HEK293 (cell line): ENCODE measurements around the gene ISL2.
A peak's percentile ranks its signal among the peaks of the same experiment; 100 is the strongest.

ENCODE experiments used
- CTCF ChIA-PET: fragments of 350-600 bp; formaldehyde crosslinking; extraction: SDS; loops from one replicate; lab custom pipeline; 2021; ENCODE audit warnings: antibody characterized with exemption; lab: Yijun Ruan, JAX
- POLR2A ChIA-PET: fragments of 300-600 bp; formaldehyde crosslinking; extraction: SDS; loops from one replicate; lab custom pipeline; 2020; ENCODE audit warnings: antibody characterized with exemption, inconsistent platforms; lab: Yijun Ruan, JAX
- H3K27ac ChIP-seq: fragments of 200-500 bp; sonication (Bioruptor generic); 2 replicates; pipeline ENCODE4 v1.5.1; 2014; ENCODE audit warnings: low read depth, low read length, control low read depth, inconsistent platforms; ENCODE audit errors: extremely low read depth
- H3K36me3 ChIP-seq, 2 experiments: fragments of 200-500 bp in 1 of 2; sonication (Bioruptor generic) in 1 of 2; 1 replicate in 1 of 2; 2 replicates in 1 of 2; pipeline ENCODE4 v1.5.1; 2014 to 2017; ENCODE audit warnings: inconsistent platforms in 2 of 2, low read length in 2 of 2; ENCODE audit not compliant: control insufficient read depth in 2 of 2, insufficient read depth in 1 of 2
- H3K4me1 ChIP-seq: fragments of 200-500 bp; sonication (Bioruptor generic); 2 replicates; pipeline ENCODE4 v1.5.1; 2014; ENCODE audit warnings: mild to moderate bottlenecking, low read length, inconsistent platforms; ENCODE audit not compliant: control insufficient read depth, insufficient read depth
- H3K4me3 ChIP-seq: 2 replicates; pipeline ENCODE4 v1.5.1; 2011; ENCODE audit warnings: low read depth, mild to moderate bottlenecking, control low read depth, low read length, moderate library complexity
- H3K9me3 ChIP-seq: fragments of 200-500 bp; sonication (Bioruptor generic); 2 replicates; pipeline ENCODE4 v1.5.1; 2014; ENCODE audit warnings: low read depth, low read length, inconsistent platforms; ENCODE audit not compliant: control insufficient read depth, insufficient read depth
- KLF8 ChIP-seq: fragments of 450-650 bp; formaldehyde crosslinking; IDR thresholded peaks from 2 replicates; pipeline ENCODE4 v1.5.1; 2016; ENCODE audit warnings: missing biosample characterization, missing genetic modification characterization
- MYNN ChIP-seq: fragments of 450-650 bp; formaldehyde crosslinking; IDR thresholded peaks from 2 replicates; pipeline ENCODE4 v1.5.1; 2016; ENCODE audit warnings: missing biosample characterization, missing genetic modification characterization, borderline replicate concordance
- OVOL3 ChIP-seq: fragments of 450-650 bp; formaldehyde crosslinking; IDR thresholded peaks from 2 replicates; pipeline ENCODE4 v1.5.1; 2016; ENCODE audit warnings: missing biosample characterization, missing genetic modification characterization
- PRDM1 ChIP-seq: fragments of 450-650 bp; formaldehyde crosslinking; IDR thresholded peaks from 2 replicates; pipeline ENCODE4; 2016; ENCODE audit warnings: missing biosample characterization, missing genetic modification characterization
- REPIN1 ChIP-seq: fragments of 450-650 bp; formaldehyde crosslinking; IDR thresholded peaks from 2 replicates; pipeline ENCODE4 v1.5.1; 2017; ENCODE audit warnings: missing biosample characterization, missing genetic modification characterization, low read depth
- ZBTB8A ChIP-seq: fragments of 450-650 bp; formaldehyde crosslinking; IDR thresholded peaks from 2 replicates; pipeline ENCODE4 v1.5.1; 2016; ENCODE audit warnings: missing biosample characterization, missing genetic modification characterization
- ZIC2 ChIP-seq: fragments of 450-650 bp; formaldehyde crosslinking; IDR thresholded peaks from 2 replicates; pipeline ENCODE4 v1.5.1; 2016; ENCODE audit warnings: missing biosample characterization, missing genetic modification characterization
- ZNF121 ChIP-seq: fragments of 450-650 bp; formaldehyde crosslinking; IDR thresholded peaks from 2 replicates; pipeline ENCODE4 v1.5.1; 2016; ENCODE audit warnings: missing biosample characterization, missing genetic modification characterization
- ZNF311 ChIP-seq: fragments of 450-650 bp; formaldehyde crosslinking; IDR thresholded peaks from 2 replicates; pipeline ENCODE4 v1.5.1; 2017; ENCODE audit warnings: missing biosample characterization, missing genetic modification characterization, borderline replicate concordance
- ZNF335 ChIP-seq: fragments of 450-650 bp; formaldehyde crosslinking; conservative IDR thresholded peaks from 2 replicates; pipeline ENCODE4 v1.5.1; 2016; ENCODE audit warnings: missing biosample characterization, missing genetic modification characterization
- ZNF350 ChIP-seq: fragments of 450-650 bp; formaldehyde crosslinking; IDR thresholded peaks from 2 replicates; pipeline ENCODE4 v1.5.0; 2017; ENCODE audit warnings: missing biosample characterization, mild to moderate bottlenecking, missing genetic modification characterization
- ZNF426 ChIP-seq: fragments of 450-650 bp; formaldehyde crosslinking; IDR thresholded peaks from 2 replicates; pipeline ENCODE4 v1.5.1; 2017; ENCODE audit warnings: missing biosample characterization, missing genetic modification characterization, mild to moderate bottlenecking, inconsistent platforms, moderate library complexity
- ZNF433 ChIP-seq: fragments of 450-650 bp; formaldehyde crosslinking; IDR thresholded peaks from 2 replicates; pipeline ENCODE4 v1.5.1; 2016; ENCODE audit warnings: missing biosample characterization, missing genetic modification characterization, low read depth
- ZNF48 ChIP-seq: fragments of 450-650 bp; formaldehyde crosslinking; IDR thresholded peaks from 2 replicates; pipeline ENCODE4 v1.5.1; 2016; ENCODE audit warnings: missing biosample characterization, missing genetic modification characterization
- ZNF558 ChIP-seq: fragments of 450-650 bp; formaldehyde crosslinking; IDR thresholded peaks from 2 replicates; pipeline ENCODE4 v1.5.1; 2016; ENCODE audit warnings: missing biosample characterization, missing genetic modification characterization
- ZNF843 ChIP-seq: fragments of 450-650 bp; formaldehyde crosslinking; IDR thresholded peaks from 2 replicates; pipeline ENCODE4 v1.5.1; 2016; ENCODE audit warnings: missing biosample characterization, missing genetic modification characterization
- TF ChIP-seq, protein P1 (sequence below): fragments of 450-650 bp; formaldehyde crosslinking; IDR thresholded peaks from 2 replicates; pipeline ENCODE4 v1.5.1; 2016; ENCODE audit warnings: missing biosample characterization, missing genetic modification characterization
- TF ChIP-seq, protein P2 (sequence below): fragments of 450-650 bp; formaldehyde crosslinking; IDR thresholded peaks from 2 replicates; pipeline ENCODE4 v1.5.1; 2016; ENCODE audit warnings: missing biosample characterization, missing genetic modification characterization
- TF ChIP-seq, protein P3 (sequence below): fragments of 450-650 bp; formaldehyde crosslinking; IDR thresholded peaks from 2 replicates; pipeline ENCODE4 v1.5.1; 2016; ENCODE audit warnings: missing biosample characterization, missing genetic modification characterization, borderline replicate concordance

ISL2 gene

DNA sequence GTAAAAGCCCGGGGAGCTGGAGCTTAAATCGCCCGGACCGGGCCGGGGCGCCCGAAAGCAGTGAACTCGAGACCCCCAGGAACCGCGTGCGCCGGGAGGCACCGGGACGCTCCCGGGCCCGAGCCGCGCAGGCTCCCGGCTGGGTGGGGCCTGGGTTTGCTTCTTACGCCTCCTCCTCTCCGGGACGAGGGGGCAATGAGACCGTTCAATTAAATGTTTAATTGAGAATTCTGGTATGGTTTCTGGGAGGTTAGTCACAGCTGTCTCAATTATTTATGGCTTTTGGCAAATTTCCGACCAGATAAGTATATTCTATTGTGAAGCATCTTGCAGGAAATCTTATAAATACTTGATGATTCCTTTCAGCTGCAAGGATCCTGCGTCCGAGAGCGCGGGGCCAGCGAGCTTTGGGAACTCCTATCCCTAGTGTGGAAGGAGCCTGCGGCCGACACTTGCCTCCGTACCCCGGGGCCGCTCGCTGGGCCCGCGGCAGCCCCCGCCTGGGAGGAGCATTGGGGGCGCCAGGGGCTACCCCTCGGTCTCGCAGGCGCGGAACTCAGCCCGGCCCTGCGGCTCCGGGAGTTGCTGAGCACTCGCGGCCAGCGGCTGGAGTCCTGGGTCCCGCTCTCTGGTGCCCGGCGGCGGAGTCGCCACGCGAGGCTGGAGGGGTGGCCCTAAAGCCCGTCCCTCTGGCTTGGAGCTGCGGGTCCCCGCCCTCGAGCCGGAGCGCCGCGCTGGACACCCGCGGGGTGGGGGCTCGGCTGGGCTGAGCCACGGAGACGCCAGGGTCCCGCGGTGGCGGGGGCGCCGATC, 10.3 kb downstream of the ISL2 start (continued):
- TF ChIP-seq ZIC2 (tag by site-specific recombination) (peak; percentile 42), KLF8 (tag by site-specific recombination) (peak; percentile 41; the same call in 1 of the 2 replicates), ZNF350 (tag by site-specific recombination) (no peak), ZBTB8A (tag by site-specific recombination) (peak; percentile 60)

DNA sequence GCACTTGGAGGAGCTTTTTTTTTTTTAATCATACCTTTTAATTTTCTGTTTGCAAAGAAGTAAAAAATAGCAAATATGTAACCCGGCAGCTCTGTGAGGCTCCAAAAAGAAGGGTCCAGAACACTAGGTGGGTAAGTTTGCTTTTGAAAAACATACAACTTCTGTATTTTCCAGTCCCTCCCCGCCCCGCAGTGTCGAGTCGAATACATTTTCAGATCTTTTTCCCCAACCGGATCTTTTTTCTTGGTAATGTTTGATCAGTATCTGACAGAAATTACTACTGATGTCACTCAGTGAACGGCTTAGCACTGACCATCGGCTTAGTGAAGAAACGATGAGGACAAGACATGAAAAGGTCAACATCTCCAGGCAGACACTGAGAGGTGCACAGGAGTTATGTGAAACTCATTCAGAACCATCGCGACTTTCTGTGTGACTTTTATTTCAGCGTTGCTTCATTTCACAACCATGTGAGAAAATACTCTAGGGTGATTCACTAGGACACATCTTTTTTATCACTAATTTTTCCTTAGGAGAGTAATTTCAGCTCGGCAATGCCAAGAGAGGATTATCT, 11.0 kb downstream of the ISL2 start:
- POLR2A ChIA-PET: interaction anchor here (0.6 to 6.2 kb wide), 5 partner anchors 11 to 641 kb away, joined by 3 to 134 read pairs (median 5); partner anchors contain the start of gene ISL2
- Histone ChIP-seq H3K4me1 (peaks cover 39% of the 10 kb centered on the region), H3K9me3 (no peaks in the 10 kb centered on the region), H3K36me3 (peaks cover 0 to 8% of the 10 kb centered on the region in 2 experiments; a peak in 2 of 3 replicates), H3K27ac (peak overlapping the region; percentile 86; the same call in 1 of the 2 replicates)
- CTCF ChIA-PET: interaction anchor here (0.5 to 0.9 kb wide), 3 partner anchors 8 to 519 kb away, joined by 3 read pairs; no protein-coding TSS in a partner anchor
- TF ChIP-seq ZNF121 (no peak), MYNN (tag by site-specific recombination) (peak; percentile 63; the same call in 1 of the 2 replicates), ZNF335 (tag by site-specific recombination) (peak; percentile 38), PRDM1 (tag by site-specific recombination) (peak; percentile 34; the same call in 1 of the 2 replicates)
- TF ChIP-seq, all 188 proteins: peak for 3
- H3K4me3 ChIP-seq: peak overlapping the region; percentile 59

DNA sequence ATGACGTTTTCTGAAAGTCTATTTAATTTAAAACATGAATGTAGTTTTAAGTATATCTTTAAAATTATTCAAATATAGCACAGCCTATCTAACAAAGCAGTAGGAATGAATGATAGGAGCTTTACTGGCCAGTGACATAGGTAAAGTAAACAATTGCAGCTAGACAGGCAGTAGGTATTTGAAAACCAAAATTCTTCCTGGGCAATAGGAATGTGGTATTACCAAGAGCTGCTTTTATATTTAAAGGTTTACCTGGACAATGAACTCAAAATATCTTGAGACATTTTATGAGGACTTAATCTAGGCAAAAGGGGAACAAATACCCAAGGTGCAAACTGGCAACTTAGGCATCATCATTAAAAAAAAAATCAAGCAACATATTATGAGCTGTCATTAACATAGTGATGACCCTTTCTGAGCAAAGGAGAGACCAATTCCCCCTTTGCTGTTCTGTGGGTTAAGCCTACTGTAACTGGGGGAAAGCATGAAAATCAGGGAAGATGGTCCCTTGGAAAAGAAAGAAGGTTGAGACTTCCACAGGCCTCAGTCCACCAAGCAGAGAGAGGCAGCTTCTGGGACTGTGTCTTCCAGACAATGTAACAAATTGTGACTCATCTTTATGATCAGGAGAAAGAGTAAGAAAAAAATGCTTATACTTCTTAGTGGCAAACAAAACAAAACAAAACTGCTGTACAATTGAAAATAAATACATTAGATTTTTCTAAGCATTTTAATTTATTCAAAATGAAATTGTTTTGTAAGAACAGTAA, 12.9 kb downstream of the ISL2 start:
- Histone ChIP-seq H3K4me3 (no peak overlapping the region), H3K9me3 (no peaks in the 10 kb centered on the region), H3K27ac (no peak overlapping the region), H3K4me1 (peaks cover 27% of the 10 kb centered on the region), H3K36me3 (no peaks in the 10 kb centered on the region; a peak in 1 of 3 replicates)
- ChIA-PET CTCF (interaction anchor here (0.6 to 1.0 kb wide), 4 partner anchors 29 to 270 kb away, joined by 3 read pairs; no protein-coding TSS in a partner anchor), POLR2A (interaction anchor here (6.2 kb wide), 1 partner anchor 13 kb away, joined by 134 read pairs; the partner anchor contains the start of gene ISL2)
- TF ChIP-seq ZNF558 (tag by site-specific recombination) (no peak), REPIN1 (no peak), OVOL3 (tag by site-specific recombination) (no peak), ZNF433 (no peak), ZNF48 (tag by site-specific recombination) (no peak), ZNF311 (no peak), ZNF843 (tag by site-specific recombination) (no peak), ZNF426 (no peak)
- TF ChIP-seq, protein P1, sequence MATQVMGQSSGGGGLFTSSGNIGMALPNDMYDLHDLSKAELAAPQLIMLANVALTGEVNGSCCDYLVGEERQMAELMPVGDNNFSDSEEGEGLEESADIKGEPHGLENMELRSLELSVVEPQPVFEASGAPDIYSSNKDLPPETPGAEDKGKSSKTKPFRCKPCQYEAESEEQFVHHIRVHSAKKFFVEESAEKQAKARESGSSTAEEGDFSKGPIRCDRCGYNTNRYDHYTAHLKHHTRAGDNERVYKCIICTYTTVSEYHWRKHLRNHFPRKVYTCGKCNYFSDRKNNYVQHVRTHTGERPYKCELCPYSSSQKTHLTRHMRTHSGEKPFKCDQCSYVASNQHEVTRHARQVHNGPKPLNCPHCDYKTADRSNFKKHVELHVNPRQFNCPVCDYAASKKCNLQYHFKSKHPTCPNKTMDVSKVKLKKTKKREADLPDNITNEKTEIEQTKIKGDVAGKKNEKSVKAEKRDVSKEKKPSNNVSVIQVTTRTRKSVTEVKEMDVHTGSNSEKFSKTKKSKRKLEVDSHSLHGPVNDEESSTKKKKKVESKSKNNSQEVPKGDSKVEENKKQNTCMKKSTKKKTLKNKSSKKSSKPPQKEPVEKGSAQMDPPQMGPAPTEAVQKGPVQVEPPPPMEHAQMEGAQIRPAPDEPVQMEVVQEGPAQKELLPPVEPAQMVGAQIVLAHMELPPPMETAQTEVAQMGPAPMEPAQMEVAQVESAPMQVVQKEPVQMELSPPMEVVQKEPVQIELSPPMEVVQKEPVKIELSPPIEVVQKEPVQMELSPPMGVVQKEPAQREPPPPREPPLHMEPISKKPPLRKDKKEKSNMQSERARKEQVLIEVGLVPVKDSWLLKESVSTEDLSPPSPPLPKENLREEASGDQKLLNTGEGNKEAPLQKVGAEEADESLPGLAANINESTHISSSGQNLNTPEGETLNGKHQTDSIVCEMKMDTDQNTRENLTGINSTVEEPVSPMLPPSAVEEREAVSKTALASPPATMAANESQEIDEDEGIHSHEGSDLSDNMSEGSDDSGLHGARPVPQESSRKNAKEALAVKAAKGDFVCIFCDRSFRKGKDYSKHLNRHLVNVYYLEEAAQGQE (tag by site-specific recombination): no peak
- TF ChIP-seq, protein P2, sequence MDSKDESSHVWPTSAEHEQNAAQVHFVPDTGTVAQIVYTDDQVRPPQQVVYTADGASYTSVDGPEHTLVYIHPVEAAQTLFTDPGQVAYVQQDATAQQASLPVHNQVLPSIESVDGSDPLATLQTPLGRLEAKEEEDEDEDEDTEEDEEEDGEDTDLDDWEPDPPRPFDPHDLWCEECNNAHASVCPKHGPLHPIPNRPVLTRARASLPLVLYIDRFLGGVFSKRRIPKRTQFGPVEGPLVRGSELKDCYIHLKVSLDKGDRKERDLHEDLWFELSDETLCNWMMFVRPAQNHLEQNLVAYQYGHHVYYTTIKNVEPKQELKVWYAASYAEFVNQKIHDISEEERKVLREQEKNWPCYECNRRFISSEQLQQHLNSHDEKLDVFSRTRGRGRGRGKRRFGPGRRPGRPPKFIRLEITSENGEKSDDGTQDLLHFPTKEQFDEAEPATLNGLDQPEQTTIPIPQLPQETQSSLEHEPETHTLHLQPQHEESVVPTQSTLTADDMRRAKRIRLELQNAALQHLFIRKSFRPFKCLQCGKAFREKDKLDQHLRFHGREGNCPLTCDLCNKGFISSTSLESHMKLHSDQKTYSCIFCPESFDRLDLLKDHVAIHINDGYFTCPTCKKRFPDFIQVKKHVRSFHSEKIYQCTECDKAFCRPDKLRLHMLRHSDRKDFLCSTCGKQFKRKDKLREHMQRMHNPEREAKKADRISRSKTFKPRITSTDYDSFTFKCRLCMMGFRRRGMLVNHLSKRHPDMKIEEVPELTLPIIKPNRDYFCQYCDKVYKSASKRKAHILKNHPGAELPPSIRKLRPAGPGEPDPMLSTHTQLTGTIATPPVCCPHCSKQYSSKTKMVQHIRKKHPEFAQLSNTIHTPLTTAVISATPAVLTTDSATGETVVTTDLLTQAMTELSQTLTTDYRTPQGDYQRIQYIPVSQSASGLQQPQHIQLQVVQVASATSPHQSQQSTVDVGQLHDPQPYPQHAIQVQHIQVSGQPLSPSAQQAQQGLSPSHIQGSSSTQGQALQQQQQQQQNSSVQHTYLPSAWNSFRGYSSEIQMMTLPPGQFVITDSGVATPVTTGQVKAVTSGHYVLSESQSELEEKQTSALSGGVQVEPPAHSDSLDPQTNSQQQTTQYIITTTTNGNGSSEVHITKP (tag by site-specific recombination): peak; percentile 84
- TF ChIP-seq, protein P3, sequence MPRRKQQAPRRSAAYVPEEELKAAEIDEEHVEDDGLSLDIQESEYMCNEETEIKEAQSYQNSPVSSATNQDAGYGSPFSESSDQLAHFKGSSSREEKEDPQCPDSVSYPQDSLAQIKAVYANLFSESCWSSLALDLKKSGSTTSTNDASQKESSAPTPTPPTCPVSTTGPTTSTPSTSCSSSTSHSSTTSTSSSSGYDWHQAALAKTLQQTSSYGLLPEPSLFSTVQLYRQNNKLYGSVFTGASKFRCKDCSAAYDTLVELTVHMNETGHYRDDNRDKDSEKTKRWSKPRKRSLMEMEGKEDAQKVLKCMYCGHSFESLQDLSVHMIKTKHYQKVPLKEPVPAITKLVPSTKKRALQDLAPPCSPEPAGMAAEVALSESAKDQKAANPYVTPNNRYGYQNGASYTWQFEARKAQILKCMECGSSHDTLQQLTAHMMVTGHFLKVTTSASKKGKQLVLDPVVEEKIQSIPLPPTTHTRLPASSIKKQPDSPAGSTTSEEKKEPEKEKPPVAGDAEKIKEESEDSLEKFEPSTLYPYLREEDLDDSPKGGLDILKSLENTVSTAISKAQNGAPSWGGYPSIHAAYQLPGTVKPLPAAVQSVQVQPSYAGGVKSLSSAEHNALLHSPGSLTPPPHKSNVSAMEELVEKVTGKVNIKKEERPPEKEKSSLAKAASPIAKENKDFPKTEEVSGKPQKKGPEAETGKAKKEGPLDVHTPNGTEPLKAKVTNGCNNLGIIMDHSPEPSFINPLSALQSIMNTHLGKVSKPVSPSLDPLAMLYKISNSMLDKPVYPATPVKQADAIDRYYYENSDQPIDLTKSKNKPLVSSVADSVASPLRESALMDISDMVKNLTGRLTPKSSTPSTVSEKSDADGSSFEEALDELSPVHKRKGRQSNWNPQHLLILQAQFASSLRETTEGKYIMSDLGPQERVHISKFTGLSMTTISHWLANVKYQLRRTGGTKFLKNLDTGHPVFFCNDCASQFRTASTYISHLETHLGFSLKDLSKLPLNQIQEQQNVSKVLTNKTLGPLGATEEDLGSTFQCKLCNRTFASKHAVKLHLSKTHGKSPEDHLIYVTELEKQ (tag by site-specific recombination): no peak
